ENCODE data around the gene KRT25.
"Not testable (repeated sequence)": the region's sequence is repeated elsewhere in the genome, so short reads cannot be mapped to it uniquely, and the experiment has no call there.

DNA sequence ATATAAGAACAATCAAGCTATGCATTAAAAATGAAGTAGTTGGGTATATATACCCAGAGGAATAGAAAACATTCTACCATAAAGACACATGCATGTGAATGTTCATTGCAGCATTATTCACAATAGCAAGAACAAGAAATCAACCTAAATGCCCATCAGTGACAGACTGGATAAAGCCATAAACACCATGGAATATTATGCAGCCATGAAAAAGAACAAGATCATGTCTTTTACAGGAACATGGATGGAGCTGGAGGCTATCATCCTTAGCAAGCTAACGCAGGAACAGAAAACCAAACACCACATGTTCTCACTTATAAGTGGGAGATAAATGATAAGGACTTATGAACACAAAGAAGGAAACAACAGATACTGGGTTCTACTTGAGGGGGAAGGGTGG is 6.5 kb downstream of the KRT25 start:
- TF ChIP-seq, protein P1, sequence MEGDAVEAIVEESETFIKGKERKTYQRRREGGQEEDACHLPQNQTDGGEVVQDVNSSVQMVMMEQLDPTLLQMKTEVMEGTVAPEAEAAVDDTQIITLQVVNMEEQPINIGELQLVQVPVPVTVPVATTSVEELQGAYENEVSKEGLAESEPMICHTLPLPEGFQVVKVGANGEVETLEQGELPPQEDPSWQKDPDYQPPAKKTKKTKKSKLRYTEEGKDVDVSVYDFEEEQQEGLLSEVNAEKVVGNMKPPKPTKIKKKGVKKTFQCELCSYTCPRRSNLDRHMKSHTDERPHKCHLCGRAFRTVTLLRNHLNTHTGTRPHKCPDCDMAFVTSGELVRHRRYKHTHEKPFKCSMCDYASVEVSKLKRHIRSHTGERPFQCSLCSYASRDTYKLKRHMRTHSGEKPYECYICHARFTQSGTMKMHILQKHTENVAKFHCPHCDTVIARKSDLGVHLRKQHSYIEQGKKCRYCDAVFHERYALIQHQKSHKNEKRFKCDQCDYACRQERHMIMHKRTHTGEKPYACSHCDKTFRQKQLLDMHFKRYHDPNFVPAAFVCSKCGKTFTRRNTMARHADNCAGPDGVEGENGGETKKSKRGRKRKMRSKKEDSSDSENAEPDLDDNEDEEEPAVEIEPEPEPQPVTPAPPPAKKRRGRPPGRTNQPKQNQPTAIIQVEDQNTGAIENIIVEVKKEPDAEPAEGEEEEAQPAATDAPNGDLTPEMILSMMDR (IDR thresholded peaks at IDR 0.05; ENCODE audit: low read length) = not testable (repeated sequence)
- not testable (repeated sequence) for TF ChIP-seq EZH2 (IDR thresholded peaks at IDR 0.05; ENCODE audit: borderline replicate concordance, low read length)

Measured in OCI-LY1 (cell line).